ENCODE results near the gene IPO8.

DNA sequence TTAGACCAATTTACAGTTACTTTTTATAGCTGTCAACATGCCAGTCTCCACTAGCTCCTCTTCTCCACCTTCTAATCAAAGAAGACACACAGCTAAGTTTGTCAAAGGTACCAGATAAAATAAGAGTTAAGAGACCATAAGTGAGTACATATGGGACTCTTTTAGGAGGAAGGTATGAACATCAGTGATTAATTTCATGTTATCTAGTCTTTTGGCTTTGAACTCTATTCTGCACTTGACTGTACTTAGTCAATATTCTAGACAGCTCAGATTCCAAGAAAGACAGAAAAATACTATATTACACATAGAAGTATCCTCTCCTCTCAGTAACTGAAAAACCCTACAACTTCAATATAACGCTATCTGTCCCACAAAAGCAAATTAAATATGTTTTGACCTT lies 31.0 kb upstream of the IPO8 start:
- TF ChIP-seq, protein P1, sequence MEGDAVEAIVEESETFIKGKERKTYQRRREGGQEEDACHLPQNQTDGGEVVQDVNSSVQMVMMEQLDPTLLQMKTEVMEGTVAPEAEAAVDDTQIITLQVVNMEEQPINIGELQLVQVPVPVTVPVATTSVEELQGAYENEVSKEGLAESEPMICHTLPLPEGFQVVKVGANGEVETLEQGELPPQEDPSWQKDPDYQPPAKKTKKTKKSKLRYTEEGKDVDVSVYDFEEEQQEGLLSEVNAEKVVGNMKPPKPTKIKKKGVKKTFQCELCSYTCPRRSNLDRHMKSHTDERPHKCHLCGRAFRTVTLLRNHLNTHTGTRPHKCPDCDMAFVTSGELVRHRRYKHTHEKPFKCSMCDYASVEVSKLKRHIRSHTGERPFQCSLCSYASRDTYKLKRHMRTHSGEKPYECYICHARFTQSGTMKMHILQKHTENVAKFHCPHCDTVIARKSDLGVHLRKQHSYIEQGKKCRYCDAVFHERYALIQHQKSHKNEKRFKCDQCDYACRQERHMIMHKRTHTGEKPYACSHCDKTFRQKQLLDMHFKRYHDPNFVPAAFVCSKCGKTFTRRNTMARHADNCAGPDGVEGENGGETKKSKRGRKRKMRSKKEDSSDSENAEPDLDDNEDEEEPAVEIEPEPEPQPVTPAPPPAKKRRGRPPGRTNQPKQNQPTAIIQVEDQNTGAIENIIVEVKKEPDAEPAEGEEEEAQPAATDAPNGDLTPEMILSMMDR (IDR thresholded peaks at IDR 0.05; ENCODE audit: low read length), result no peak
- no peak for TF ChIP-seq EZH2 (optimal IDR thresholded peaks at IDR 0.05; ENCODE audit: low read depth, low read length)
- TF ChIP-seq EZH2phosphoT487 (IDR thresholded peaks at IDR 0.05; ENCODE audit: low read length), result no peak
